HG02973 (cell line): ENCODE data around the gene BORCS5.
"Not testable (repeated sequence)": the region's sequence is repeated elsewhere in the genome, so short reads cannot be mapped to it uniquely, and the experiment has no call there.

Experiments
- ATAC-seq: cut with Tn5 transposase; IDR thresholded peaks from one replicate; pipeline ENCODE4 v1.9.1; 2021; ENCODE audit warnings: moderate library complexity; ENCODE audit not compliant: unreplicated experiment

BORCS5 gene

GRCh38 chr12:12392413-12392812 is 35.5 kb downstream of the BORCS5 start:
- ATAC-seq = no peak

- no peak for ATAC-seq
These were observed 36.3 kb downstream of the BORCS5 start for GRCh38 chr12:12393171-12393570.

- ATAC-seq = no peak
These were observed 39.8 kb downstream of the BORCS5 start for GRCh38 chr12:12396694-12397093.

GRCh38 chr12:12397184-12397583 is 40.3 kb downstream of the BORCS5 start:
- ATAC-seq = no peak

- no peak for ATAC-seq
These were observed 41.4 kb downstream of the BORCS5 start for GRCh38 chr12:12398026-12398859.

GRCh38 chr12:12399161-12399560 is 42.3 kb downstream of the BORCS5 start:
- ATAC-seq = no peak

- ATAC-seq = no peak
These were observed 43.0 kb downstream of the BORCS5 start for GRCh38 chr12:12399776-12400305.

- no peak for ATAC-seq
These were observed 43.9 kb downstream of the BORCS5 start for GRCh38 chr12:12400793-12401192.

- ATAC-seq = no peak
These were observed 46.7 kb downstream of the BORCS5 start for GRCh38 chr12:12403264-12404248.

- no peak for ATAC-seq
These were observed 47.4 kb downstream of the BORCS5 start for GRCh38 chr12:12404297-12404696.

GRCh38 chr12:12405882-12406281 is 49.0 kb downstream of the BORCS5 start:
- ATAC-seq = no peak

- ATAC-seq = no peak
These were observed 49.9 kb downstream of the BORCS5 start for GRCh38 chr12:12406762-12407161.

- no peak for ATAC-seq
These were observed 51.4 kb downstream of the BORCS5 start for GRCh38 chr12:12408265-12408690.

GRCh38 chr12:12409337-12409736 is 52.5 kb downstream of the BORCS5 start:
- not testable (repeated sequence) for ATAC-seq

- ATAC-seq = no peak
These were observed 59.0 kb downstream of the BORCS5 start for GRCh38 chr12:12415886-12416285.

GRCh38 chr12:12419165-12419564 is 62.3 kb downstream of the BORCS5 start:
- ATAC-seq = not testable (repeated sequence)

GRCh38 chr12:12423367-12423766 is 66.5 kb downstream of the BORCS5 start:
- ATAC-seq = no peak

- ATAC-seq = no peak
These were observed 68.1 kb downstream of the BORCS5 start for GRCh38 chr12:12425001-12425400.

- ATAC-seq = no peak
These were observed 68.7 kb downstream of the BORCS5 start for GRCh38 chr12:12425616-12426015.

GRCh38 chr12:12427568-12427967 is 70.7 kb downstream of the BORCS5 start:
- no peak for ATAC-seq

GRCh38 chr12:12428047-12428446 is 71.2 kb downstream of the BORCS5 start:
- no peak for ATAC-seq
